Tibial artery (tissue), 4 donors: Measurements from ENCODE around the gene CCDC15.
"Not testable (repeated sequence)": the region's sequence is repeated elsewhere in the genome, so short reads cannot be mapped to it uniquely, and the experiment has no call there.

Experiments
- DNase-seq, 2 donors: peaks; one replicate each; pipeline ENCODE4 v3.0.0-alpha.2; 2019
- H3K27ac ChIP-seq, 2 donors: fragments of 200-600 bp; sonication (generic) in 1 of 2; 1 replicate in 1 of 2; 2 replicates in 1 of 2; pipeline ENCODE4 v1.5.1; 2018 to 2019; ENCODE audit warnings: mild to moderate bottlenecking in 1 of 2
- H3K27me3 ChIP-seq, 2 donors: fragments of 200-600 bp; sonication (generic) in 1 of 2; one replicate each; pipeline versions ENCODE4 v1.5.1 to v1.6.0; 2016 to 2019
- H3K36me3 ChIP-seq, 3 donors: fragments of 200-600 bp; sonication (generic) in 2 of 3; one replicate each; pipeline ENCODE4 v1.5.1; 2016 to 2019; ENCODE audit warnings: mild to moderate bottlenecking in 2 of 3
- H3K4me1 ChIP-seq, 4 donors: fragments of 200-600 bp; sonication (generic) in 2 of 4; 1 replicate in 3 of 4; 2 replicates in 1 of 4; pipeline ENCODE4 v1.5.1; 2016 to 2019
- H3K4me3 ChIP-seq, 2 donors: fragments of 200-600 bp; sonication (generic) in 1 of 2; 1 replicate in 1 of 2; 2 replicates in 1 of 2; pipeline ENCODE4 v1.5.1; 2018 to 2019; ENCODE audit warnings: mild to moderate bottlenecking in 2 of 2
- H3K9me3 ChIP-seq, 3 donors: fragments of 200-600 bp; sonication (generic) in 1 of 3; one replicate each; pipeline ENCODE4 v1.5.1; 2016 to 2019
- intact Hi-C: fragments of 100-400 bp; cut with DNase I; formaldehyde crosslinking; loops from one replicate; pipeline ENCODE4 v1.15.0; 2023; ENCODE audit warnings: low total_unique reads
- TF ChIP-seq, protein P1 (sequence below), 2 experiments: fragments of 200-600 bp in 1 of 2; fragments of 450-650 bp in 1 of 2; IDR thresholded peaks; one replicate each; pipeline ENCODE4 v1.5.1; 2017 to 2019; ENCODE audit warnings: antibody characterized with exemption in 2 of 2, mild to moderate bottlenecking in 1 of 2, moderate library complexity in 1 of 2

Gene CCDC15

DNA sequence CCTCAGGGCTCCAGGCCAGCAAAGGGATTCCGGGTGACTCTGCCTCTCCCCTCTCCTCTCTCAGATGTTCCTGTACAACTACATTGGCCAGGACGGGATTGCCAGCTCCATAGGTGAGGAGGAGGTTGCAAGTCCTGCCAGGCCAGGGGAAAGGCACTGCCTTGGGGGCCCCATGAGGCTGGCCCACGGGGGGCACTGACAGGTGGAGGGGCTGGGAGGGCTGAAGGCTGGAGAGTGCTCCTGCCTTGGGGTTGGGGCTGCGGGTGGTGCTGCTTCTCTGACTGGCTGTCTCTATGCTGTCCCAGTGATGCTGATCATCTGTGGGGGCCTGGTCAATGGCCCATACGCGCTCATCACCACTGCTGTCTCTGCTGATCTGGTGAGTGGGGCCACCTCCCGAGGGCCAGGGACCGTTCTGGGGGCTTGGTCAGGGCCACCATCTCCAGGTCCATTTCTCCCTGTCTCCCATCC is 130.8 kb downstream of the CCDC15 start:
- intact Hi-C loops = no loop called here
- TF ChIP-seq, protein P1, sequence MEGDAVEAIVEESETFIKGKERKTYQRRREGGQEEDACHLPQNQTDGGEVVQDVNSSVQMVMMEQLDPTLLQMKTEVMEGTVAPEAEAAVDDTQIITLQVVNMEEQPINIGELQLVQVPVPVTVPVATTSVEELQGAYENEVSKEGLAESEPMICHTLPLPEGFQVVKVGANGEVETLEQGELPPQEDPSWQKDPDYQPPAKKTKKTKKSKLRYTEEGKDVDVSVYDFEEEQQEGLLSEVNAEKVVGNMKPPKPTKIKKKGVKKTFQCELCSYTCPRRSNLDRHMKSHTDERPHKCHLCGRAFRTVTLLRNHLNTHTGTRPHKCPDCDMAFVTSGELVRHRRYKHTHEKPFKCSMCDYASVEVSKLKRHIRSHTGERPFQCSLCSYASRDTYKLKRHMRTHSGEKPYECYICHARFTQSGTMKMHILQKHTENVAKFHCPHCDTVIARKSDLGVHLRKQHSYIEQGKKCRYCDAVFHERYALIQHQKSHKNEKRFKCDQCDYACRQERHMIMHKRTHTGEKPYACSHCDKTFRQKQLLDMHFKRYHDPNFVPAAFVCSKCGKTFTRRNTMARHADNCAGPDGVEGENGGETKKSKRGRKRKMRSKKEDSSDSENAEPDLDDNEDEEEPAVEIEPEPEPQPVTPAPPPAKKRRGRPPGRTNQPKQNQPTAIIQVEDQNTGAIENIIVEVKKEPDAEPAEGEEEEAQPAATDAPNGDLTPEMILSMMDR (IDR thresholded peaks at IDR 0.05) = no peak
- Histone ChIP-seq H3K27ac (no peak overlapping the region), H3K4me1 (no peaks in the 10 kb centered on the region), H3K36me3 (no peaks in the 10 kb centered on the region), H3K27me3 (peaks cover 0 to 36% of the 10 kb centered on the region in 2 donors), H3K4me3 (no peak overlapping the region), H3K9me3 (no peaks in the 10 kb centered on the region)
- DNase-seq = no peak

DNA sequence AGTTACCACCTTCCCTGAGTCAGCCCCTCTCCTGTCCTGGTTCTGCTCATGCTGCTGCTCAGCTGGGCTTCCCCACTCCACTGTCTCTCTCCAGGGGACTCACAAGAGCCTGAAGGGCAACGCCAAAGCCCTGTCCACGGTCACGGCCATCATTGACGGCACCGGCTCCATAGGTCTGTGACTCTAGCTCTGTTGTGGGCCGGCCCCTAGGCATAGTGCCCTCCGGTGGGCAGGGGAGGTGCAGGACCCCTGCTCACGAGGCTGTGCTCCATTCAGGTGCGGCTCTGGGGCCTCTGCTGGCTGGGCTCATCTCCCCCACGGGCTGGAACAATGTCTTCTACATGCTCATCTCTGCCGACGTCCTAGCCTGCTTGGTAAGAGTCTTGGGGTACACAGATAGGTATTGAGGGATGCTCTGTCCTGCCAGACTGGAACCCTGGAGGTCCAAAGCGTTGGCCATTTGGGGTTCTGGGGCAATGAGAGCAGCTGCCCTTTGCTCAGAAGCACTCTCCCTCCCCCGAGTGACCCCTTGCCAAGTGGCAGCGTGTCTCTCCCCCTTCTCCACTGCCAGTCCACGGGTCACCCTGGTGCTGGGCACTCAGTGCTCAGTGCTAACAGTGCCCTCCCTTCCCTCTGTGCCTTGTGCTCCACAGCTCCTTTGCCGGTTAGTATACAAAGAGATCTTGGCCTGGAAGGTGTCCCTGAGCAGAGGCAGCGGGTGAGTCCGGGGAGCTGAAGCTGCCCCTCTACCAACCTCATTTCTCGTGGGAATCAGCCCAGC is 131.5 kb downstream of the CCDC15 start:
- peaks cover 0 to 36% of the 10 kb centered on the region in 2 donors for H3K27me3 ChIP-seq
- H3K9me3 ChIP-seq = no peaks in the 10 kb centered on the region
- H3K27ac ChIP-seq = no peak overlapping the region
- TF ChIP-seq, protein P1 (IDR thresholded peaks at IDR 0.05) = no peak
- no peak for DNase-seq
- intact Hi-C loops = no loop called here
- no peaks in the 10 kb centered on the region for H3K36me3 ChIP-seq
- H3K4me3 ChIP-seq = no peak overlapping the region
- H3K4me1 ChIP-seq = no peaks in the 10 kb centered on the region

DNA sequence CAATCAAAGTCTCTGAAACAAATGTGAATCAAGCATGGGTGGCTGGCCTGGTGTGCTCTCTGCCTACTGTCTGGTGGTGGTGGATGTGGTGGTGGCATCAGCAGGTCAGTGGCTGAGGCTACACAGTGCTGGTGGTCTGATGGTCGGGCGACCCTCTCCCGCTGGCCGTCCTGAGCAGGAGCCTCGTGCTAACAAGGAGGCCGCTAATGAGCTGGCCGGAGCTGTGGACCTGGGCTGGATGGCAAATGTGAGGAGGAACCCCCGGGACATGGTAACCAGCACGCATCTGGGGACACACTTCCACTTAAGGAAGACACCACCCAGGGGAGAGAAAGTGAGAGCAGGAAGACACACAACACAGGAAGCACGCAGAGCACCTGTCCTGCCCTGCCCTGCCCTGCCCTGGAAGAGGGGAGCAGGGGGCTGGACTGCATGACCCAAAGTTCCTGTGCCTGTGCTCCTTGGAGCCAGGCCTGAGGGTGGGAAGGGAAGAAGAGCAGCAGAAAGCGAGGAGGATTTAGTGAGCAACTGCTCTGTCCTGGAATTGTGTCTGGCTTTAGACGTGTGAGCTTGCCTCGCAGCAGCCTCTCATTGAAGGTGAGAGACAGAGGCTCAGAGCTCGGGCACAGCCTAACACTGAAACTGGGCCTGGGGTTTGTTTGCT is 132.8 kb downstream of the CCDC15 start:
- Histone ChIP-seq H3K4me1 (peaks cover 0 to 7% (median 3%) of the 10 kb centered on the region in 4 donors), H3K27ac (no peak overlapping the region), H3K4me3 (no peak overlapping the region), H3K36me3 (no peaks in the 10 kb centered on the region), H3K9me3 (no peaks in the 10 kb centered on the region), H3K27me3 (peaks cover 0 to 33% of the 10 kb centered on the region in 2 donors)
- intact Hi-C loops = no loop called here
- TF ChIP-seq, protein P1 (IDR thresholded peaks at IDR 0.05) = no peak
- no peak for DNase-seq

DNA sequence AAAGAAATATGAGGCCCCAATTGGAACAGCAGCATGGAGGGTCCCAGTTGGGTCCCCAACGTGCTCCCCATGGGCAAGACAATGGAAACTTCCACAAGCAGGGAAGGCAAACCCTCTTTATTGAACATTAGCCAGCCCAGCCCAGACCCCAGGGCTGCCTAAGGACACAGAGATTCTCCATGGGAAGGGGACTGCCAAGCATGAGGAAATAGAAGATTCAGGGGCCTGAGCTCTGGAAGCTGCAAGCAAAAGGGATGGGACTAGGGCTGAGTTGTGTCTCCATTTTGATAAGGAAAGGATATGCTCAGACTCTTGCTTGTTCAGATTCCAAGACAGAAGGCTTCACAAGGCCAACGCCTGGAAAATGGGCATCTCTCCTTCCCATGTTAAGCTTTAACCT is 134.1 kb downstream of the CCDC15 start:
- H3K4me3 ChIP-seq = no peak overlapping the region

DNA sequence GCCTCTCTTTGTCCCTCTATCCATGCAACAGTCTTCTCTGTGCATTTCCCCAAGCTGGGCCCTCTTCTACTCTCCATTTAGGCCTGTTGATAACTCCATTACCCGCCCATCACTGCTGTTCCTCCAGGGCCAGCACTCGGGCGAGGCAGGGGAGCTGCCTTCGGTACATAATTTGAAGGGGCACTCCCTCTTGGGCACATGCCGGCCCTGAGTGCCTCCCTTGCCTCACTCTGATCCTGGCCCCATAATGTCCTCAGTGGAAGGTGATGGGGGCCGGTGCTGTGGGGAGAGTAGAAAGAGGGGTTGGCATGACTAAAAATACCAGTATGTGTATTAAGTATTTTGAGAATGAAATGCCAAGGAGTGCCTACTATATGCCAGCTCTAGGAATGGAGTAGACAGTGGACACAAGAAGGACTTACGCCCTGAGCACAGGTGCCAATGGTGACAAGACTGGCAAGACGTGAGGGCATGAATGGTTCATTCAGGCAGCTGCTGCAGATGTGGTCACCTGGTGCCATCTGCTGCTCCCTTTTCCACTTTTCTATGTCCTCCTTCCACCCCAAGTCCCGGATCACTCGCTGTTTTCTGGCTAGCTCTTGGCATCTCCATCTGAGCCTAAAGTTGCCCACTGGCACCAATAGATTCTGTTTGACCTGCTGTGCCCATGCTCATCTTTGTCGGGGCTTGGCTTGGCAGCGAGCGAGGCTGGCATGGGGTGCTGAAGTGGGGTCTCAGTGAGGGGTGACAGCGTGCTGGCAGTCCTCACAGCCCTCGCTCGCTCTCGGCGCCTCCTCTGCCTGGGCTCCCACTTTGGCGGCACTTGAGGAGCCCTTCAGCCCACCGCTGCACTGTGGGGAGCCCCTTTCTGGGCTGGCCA is 134.8 kb downstream of the CCDC15 start:
- TF ChIP-seq, protein P1 (IDR thresholded peaks at IDR 0.05) = no peak
- DNase-seq = no peak
- intact Hi-C loops = no loop called here

More for the DNA sequence above, 134.1 kb downstream of the CCDC15 start:
- H3K27me3 ChIP-seq = peaks cover 0 to 22% of the 10 kb centered on the region in 2 donors
- intact Hi-C loops = no loop called here
- no peak for DNase-seq
- no peaks in the 10 kb centered on the region for H3K9me3 ChIP-seq
- TF ChIP-seq, protein P1 (IDR thresholded peaks at IDR 0.05) = no peak
- peaks cover 0 to 7% (median 3%) of the 10 kb centered on the region in 4 donors for H3K4me1 ChIP-seq
- H3K36me3 ChIP-seq = no peaks in the 10 kb centered on the region
- no peak overlapping the region for H3K27ac ChIP-seq

DNA sequence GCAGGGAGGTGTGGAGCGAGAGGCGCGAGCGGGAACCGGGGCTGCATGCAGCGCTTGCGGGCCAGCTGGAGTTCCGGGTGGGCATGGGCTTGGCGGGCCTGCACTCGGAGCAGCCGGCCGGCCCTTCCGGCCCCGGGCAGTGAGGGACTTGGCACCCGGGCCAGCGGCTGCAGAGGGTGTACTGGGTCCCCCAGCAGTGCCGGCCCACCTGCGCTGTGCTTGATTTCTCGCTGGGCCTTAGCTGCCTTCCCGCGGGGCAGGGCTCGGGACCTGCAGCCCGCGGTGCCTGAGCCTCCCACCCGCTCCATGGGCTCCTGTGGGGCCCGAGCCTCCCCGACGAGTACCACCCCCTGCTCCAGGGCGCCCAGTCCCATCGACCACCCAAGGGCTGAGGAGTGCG is 135.5 kb downstream of the CCDC15 start:
- H3K9me3 ChIP-seq, DNase-seq, H3K27ac ChIP-seq, H3K4me1 ChIP-seq, intact Hi-C loops, H3K36me3 ChIP-seq, H3K4me3 ChIP-seq, H3K27me3 ChIP-seq: not testable (repeated sequence)

More for the DNA sequence above, 134.8 kb downstream of the CCDC15 start:
- Histone ChIP-seq H3K36me3 (no peaks in the 10 kb centered on the region), H3K4me1 (peaks cover 0 to 7% (median 3%) of the 10 kb centered on the region in 4 donors), H3K27me3 (peaks cover 0 to 16% of the 10 kb centered on the region in 2 donors), H3K4me3 (no peak overlapping the region), H3K27ac (no peak overlapping the region), H3K9me3 (no peaks in the 10 kb centered on the region)

DNA sequence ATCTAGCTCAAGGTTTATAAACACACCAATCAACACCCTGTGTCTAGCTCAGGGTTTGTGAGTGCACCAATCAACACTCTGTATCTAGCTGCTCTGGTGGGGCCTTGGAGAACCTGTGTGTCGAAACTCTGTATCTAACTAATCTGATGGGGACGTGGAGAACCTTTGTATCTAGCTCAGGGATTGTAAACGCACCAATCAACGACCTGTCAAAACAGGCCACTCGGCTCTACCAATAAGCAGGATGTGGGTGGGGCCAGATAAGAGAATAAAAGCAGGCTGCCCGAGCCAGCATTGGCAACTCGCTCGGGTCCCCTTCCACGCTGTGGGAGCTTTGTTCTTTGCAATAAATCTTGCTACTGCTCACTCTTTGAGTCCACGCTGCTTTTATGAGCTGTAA is 136.1 kb downstream of the CCDC15 start:
- H3K27ac ChIP-seq, H3K36me3 ChIP-seq, DNase-seq, intact Hi-C loops, H3K4me1 ChIP-seq, H3K9me3 ChIP-seq, H3K27me3 ChIP-seq, H3K4me3 ChIP-seq: not testable (repeated sequence)
